GM19193 (cell line): ENCODE data around the gene AIP.

ENCODE experiments used
- POLR2A ChIP-seq: IDR thresholded peaks from 4 replicates; pipeline ENCODE4 v1.6.1; 2011; ENCODE audit not compliant: insufficient read depth, insufficient read length; ENCODE audit errors: extremely low read depth

Gene AIP

DNA sequence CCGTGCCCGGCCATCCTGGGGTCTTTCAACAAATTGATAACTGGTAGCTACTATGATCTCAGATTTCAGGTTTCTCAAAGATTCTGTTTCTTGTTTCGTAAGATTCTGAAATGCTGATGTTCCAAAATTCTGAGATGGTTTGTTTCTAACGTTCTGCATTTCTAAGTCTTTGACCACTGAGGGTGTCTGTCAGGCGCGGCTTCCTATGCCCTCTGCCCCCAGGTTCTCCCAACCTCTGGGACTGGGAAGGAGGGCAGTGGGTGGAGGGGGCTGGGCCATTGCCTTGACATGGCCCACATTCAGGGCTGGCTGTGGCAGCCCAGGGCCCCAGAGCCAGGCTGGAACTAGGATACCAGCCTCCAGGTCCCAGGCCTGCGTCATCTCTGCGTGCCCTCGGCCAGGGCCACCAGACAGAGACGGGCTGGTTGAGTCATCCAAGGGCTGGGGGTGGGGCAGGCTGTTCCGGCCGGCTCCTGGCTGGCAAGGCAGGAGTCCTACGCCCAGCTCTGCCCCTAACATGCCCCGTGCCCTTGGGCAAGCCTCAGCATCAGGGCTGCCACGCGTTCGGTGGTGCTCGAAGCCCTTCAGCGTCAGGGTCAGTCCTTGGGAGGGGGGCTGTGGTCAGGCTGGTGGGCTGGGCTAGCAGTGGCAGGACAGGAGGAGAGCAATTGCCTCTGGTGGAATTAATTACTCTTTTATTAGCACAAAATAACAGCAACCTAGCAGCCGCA lies 19.0 kb upstream of the AIP start:
- no peak for TF ChIP-seq POLR2A

DNA sequence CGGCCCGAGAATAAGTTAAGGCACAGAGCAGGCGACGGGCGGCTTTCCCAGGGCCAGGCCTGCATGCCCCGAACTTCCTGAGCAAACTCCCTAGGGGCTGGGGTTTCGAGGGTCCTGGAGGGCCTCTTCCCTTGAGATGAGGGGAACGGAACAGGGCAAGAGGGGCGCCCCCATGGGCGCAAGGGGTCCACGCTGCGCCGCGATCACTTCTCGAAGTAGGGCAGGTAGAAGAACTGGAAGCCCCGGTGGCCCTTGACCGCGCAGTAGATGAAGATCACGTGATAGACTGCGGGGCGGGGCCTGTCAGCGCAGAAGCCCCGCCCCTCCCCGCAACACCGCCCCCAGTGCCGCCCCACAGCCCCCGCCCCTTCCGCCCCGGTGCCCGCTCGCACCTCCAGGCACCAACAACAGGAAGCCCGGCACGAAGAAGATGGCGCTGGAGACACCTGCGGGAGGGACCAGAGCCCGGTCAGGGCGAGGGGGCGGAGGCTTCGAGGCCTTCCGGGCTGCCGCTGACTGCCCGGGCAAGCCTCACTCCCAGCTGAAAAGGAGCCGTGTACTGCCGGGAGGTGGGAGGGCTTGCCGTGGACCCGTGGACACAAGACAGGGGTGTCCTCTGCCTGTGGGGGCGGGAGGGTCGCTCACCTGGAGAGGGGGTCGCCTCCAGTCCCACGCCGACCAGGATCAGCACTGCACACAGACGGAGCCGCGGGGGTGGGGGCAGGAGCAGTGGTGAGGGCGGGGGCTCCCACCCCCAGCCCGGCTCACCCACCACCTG lies 18.2 kb upstream of the AIP start:
- TF ChIP-seq POLR2A: peak; percentile 88

DNA sequence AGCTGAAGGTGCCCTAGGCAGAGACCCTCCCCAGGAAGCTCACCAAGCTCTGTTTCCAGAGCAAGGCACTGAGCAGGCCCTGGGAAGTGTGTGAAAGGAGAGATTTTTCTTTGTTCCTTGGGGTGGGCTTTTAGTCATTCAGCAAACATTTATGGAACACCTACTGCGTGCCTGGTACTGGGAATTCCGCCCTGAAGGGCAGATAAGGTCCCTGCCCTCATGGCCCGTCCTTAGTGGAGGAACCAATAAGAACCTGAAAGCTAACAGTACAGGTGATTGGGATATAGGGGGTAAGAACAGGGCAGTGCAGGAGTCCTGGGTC lies 17.7 kb upstream of the AIP start:
- no peak for TF ChIP-seq POLR2A

DNA sequence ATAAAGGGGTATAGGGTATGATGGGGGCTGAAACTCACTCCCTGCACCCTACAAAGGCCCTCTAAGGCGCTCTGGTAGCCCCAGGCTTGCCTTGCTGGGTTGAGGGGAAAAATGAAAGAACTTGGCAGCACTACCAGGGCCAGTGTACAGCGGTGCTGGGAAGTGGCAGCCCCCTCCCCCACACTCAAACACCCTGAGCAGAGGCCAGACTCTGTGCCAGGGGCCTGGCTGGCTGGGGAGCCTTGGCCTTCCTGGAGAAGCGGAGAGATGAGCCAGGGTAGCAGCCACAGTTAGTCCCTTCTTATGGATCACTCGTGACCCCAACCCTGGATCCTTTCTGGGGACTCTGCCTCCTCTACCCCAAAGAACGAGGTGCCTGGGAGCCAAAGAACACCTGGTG lies 16.5 kb upstream of the AIP start:
- no peak for TF ChIP-seq POLR2A

DNA sequence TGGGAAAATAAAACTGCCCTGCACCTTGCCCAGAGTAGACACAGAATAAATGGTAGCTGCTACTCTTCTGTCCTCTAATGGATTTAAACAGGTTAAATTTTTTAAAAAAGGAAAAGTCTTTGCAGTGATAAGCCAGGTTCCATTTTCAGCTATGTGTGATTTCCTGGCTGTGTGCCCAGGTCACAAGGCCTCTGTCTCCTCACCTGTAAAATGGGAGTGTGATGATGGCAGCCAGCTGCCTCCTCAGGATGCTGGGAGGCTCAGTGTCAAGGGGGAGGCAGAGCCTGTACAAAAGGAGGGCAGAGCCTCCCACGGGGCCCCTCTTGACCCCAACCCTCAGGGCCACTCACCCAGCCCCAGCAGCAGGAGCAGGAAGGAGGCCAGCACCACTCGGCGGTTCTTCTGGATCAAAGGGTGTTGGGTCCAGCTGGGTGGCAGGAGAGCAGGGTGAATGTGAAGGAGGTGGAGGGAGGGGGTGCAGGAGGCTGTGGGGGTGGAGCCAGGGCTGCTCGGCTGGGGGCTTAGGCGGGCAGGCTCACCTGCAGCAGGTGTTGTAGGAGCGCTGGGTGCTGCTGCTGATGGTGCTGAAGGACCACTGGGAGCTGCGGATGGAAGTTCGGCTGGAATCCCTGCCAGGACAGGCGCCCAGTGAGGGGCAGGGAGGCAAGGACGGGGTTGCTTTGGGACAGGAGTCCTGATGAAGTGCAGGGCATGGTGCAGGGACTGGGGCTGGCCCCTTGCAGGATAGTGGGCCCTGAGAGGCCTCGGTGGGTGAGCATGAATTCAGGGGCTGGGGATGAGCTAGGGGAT lies 15.7 kb upstream of the AIP start:
- no peak for TF ChIP-seq POLR2A

DNA sequence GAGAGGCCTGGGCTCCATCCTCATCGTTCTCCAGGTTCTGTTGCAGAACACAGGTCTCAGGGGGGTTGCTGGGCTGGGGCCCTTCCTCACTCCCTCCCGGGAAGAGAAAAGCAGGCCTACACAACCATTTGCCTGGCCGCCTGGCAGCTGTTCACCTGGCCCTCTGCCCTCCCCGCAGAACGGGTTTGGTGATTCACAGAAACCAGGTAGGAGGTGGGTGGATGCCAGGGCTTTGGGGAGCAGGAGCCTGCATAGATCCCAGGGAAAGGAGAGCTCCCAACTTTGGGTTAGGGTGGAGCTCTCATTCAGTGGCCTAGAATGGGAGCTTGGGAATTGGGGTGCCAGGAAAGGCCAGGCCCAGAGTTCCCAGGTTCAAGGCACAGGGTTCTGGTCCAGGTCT lies 14.8 kb upstream of the AIP start:
- no peak for TF ChIP-seq POLR2A

DNA sequence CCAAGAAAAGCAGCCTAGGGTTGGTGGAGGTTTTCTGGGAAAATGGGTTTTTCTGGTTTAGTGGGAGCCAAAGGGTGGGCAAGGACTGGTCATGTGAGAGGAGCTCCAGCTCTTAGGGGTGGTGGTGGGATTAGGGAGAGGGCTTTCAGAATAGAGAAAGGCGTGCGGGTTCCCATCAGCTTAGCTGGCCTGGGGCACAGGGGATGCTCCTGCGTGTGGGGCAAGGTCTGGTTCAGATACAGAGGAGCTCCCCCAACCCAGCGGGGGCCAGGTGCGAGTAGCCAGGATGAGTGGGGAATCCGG lies 14.4 kb upstream of the AIP start:
- no peak for TF ChIP-seq POLR2A

DNA sequence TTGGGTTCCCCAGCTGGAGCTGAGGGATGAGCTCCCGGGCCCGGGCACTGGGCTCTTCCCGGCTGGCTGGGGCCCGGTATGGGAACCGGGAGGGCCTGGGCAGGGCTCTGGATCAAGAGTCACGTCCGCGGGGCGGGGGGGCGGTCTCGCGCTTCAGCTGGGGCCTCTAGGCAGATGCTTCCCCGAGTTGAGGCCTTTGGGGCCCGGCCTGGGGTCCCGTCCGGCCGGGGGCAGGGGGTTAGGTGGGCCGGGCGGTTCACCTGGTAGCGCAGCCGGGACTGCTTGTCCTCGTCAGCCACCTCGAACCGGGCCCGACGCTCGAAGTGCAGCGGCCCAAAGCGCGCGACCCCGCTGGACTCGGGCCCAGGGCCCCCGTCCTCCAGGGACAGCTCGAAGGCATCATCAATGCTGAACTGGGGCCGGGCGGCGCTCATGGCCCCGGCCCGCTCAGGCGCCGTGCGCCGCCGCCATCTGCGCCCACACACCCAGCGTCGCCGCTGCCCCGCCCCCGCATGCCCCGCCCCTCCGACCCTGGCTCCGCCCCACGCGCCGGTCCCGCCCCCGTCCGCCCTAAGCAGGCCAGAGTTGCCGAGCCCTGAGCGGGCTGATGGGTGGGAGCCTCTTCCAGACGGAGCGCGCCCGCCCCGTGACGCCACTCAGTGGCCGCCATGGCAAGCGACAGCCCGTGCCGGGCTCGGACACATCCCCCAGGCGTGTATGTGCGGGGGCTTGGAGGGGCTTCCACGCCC lies 13.9 kb upstream of the AIP start, which contains the start of gene TMEM134:
Gene TMEM134 (minus strand): TSS at position 493 of the 749 bp plus-strand sequence. CDS start 59 bp downstream, at position 434.
- TF ChIP-seq POLR2A: peak; percentile 81

DNA sequence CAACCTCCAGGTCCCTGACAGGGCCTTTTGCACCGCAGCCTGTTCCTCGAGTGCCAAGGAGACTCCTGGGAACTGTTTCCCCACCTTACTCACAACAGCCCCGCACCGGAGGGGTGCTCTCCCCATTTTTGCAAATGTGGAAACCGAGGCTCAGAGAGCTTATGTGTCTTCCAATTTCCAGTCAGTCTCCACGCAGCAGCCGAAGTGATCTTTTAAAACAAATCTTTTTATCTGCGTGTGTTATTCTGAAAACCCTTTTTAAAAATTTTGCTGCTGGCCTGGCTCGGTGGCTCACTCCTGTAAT lies 13.4 kb upstream of the AIP start:
- TF ChIP-seq POLR2A: no peak

DNA sequence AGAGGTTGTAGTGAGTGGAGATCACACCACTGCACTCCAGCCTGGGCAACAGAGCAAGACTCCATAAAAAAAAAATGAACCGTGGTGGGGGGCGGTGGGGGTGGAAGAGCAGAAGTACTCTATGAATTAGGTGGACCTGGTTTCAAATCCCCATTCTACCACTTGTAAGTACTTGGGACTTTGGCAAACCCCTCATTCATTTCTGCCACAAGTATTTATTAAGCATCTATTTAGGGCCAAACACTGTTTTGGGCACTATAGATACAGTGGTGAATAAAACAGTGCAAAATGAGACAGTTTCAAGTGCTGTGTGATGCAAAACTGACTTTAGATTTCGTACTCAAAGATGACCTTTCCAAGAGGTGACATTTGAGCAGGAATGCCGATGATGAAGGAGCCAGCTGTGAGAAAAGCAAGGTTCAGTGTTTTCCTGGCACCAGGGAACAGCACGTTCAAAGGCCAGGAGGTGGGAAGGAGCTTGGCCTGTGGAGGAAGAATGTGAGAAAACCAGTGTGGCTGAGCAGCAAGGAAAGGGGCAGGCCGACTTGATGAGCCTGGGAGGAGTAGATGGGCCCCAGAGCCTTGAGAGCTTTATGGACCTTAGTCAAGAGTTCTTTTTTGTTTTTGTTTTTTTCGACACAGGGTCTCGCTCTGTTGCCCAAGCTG lies 12.4 kb upstream of the AIP start:
- no peak for TF ChIP-seq POLR2A

DNA sequence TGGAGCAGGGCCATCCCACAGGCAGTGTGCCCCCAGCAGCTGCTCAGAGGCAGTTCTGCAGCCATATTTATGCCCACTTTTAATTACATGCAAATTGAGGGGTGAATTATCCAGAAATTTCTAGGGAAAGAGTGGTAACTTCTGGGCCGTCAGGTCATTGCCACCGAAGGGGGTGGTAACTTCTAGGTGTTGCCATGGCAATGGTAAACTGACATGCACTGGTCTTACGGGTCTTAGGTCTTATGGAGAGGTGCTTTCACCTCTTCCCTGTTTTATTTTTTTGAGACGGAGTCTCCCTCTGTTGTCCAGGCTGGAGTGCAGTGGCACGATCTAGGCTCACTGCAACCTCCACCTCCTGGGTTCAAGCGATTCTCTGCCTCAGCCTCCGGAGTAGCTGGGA lies 9.9 kb upstream of the AIP start:
- no peak for TF ChIP-seq POLR2A

DNA sequence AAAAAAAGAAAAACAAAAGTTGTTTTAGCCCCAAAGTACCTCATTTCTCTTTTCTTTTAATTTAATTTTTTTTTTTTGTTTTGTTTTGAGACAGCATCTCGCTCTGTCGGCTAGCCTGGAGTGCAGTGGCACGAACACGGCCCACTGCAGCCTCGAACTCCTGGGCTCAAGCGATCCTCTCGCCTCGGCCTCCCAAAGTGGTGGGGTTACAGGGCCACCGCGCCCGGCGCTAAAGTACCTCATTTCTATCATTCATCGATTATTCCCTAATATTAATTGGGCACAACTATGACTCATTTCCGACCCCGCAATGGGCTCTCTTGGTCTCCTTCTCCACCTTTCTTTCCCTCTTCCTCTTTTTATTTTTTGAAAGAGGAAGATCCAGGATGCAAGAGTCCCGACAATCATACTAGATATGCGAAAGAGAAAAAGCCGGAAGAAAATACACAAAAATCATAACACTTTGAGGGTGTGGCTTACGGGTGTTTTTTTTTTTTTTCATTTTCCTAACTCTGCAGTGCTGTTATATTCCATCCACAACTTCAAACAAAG lies 475 bp upstream of the AIP start:
- no peak for TF ChIP-seq POLR2A

DNA sequence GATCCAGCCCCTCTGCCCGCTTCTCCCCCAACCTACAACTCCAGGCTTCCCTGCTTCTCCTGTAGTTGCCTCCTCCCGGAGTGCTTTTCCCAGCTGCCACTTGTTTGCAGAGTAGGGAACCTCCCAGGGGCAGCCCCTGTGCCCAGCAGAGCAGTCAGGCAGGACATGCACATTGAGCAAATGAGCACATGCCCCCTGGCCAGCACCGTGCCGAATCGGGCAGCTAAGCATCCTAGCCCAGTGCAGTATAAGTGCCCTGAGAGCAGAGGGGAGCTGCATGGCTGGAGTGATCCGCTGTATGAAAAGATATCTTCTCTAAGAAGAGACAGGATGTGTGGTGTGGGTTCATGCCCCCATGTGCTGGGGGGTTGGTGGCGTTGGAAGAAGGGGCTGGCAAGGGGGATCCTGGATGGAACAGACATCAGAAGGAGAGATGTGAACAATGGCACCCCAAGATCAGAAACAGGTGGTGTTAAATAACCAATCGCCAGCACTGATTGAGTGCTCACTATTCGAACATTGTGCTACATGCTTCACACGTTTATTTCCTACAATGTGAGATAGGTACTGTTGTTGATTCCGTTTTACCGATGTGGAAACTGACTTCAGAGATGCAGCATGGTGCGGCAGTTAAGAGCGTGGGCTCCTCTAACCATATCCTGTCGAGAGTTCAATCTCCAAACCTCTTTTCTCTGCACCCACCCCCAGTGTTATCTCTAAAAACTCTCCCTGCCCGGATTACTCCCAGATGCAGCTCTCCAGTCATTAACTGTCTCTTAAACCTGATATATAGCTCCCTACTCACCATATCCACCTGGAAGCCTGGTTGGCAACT lies 1.2 kb downstream of the AIP start:
- TF ChIP-seq POLR2A: no peak
